A549 treated with ZK216348 at 1 μM for 4 hours (cell line): ENCODE measurements around the gene CCDC54. TPM values are rescaled to one million over a fixed set of nuclear protein-coding genes. Genes with fewer than 3 reads are reported as not detected.

Experiments
- total RNA-seq: library from RNA; stranded (reverse); fragments of 200-300 nt; extraction: Qiagen RNA extraction; gene quantifications from 5 replicates; pipeline ENCODE4 v1.2.3, GENCODE V29; 2022; ENCODE audit warnings: low read depth

Gene CCDC54
- total RNA-seq: not detected in 5 replicates

GRCh38 chr3:107377151-107377550 is at the start of gene CCDC54:
Gene CCDC54 (plus strand): TSS chr3:107377439. CDS start chr3:107377588, 149 bp downstream.

Other genes starting within 250 kb of the CCDC54 start
- 9.1 to 21.7 TPM (median 17.3 TPM) in 5 replicates for gene BBX, start 145.5 kb downstream of the CCDC54 start, total RNA-seq